ENCODE results near the gene LSM2. TPM values are rescaled to one million over a fixed set of nuclear protein-coding genes. Genes with fewer than 3 reads are reported as not detected.

The LSM2 gene
- total RNA-seq, 1 experiment from 2014 or later = 78.7 TPM

DNA sequence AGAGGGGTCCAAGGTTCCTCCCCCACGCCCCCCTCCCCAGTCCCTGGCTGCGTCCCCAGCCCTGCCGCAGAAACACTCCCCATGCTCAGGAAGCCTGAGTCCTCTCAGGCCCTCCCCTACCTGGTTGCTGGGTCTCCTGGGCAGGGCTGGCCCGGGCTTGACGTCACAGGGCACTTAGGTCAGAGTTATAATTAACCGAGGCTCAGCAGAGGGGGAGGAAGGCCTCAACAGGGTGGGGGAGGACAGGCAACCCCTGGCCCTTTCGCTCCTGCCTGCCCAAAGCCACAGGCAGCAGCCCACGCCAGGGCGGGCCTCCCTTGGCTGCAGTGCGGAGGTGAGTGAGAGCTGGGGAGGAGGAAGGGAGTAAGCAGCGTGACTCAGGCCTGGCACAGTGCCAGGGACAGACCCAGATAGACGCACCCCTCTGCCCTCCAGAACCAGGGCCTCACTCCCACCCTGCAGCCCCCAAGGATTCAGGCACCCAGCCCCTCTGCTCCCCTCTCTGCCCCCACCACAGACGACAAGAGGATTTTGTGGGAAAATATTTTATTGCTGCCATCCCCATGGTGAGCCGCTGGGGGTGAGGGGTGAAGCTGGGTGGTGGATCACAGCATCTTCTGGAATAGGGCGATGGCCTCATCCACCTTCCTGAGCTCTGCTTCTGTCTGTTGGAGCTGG, 29.6 kb downstream of the LSM2 start, which contains the start of gene VWA7:
TSS of gene VWA7 (minus strand) at position 340 of the 678 bp plus-strand sequence. CDS start 549 bp downstream, outside the sequence.
- DNase-seq (ENCODE audit: low read depth) = peak; percentile 65

- no peak for DNase-seq (ENCODE audit: low read depth)
Measured at GRCh38 chr6:31776485-31776988, 30.2 kb downstream of the LSM2 start.

DNA sequence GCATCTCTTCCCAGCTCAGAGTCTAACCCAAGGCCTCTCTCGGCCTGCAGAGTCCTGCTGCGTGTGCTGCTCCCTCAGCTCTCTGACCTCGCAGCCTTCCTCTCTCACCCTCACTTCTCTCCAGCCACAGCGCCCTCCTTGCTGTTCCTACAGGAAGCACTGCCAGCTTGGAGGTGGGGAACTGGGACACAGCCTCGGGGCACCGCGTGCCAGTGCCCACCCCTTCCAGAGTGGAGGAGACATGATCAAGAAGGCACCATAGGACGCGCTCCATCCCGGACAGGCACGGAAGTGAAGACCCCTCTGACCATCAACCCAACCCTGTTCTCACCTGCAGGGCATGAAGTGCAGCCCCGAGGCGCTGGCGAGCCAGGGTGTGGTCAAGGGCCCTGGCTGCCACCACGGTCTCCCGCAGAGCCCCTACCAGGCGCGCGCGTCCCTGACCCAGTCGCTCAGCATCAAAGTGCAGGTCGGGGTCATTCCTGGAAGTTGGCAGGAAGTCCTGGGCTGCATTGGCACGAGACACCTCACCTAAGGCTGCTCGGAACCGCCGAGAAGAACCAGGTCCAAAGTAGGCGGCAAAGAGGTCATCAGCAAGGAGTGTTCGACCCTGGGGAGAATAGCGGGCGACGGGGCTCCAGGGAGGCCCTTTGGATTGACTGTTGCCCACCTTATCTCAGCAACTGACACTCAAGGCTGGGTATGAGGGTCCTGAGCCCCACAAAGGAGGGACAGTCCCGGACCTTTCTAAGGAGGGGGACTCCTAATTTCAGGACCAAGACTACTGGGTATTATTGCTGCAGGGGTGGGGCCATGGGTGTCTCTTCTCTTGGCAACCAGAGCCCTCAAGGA, 30.9 kb downstream of the LSM2 start:
- no peak for DNase-seq (ENCODE audit: low read depth)

GRCh38 chr6:31775184-31775583, 31.6 kb downstream of the LSM2 start:
- no peak for DNase-seq (ENCODE audit: low read depth)

DNA sequence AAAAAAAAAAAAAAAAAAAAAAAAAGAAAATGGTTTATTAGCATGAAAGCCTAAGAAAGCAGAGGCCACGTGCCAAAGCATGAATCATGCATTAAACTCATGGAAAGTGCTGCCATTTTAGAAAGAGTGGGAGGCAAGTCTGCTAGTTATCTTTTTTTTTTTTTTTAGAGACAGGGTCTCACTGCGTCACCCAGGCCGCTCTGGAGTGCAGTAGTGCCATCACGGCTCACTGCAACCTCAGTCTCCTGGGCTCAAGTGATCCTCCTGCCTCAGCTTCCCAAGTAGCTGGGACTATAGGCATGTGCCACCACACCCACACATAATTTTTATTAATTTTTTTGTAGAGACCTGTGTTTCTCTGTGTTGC, 34.8 kb downstream of the LSM2 start:
- peak; percentile 34 for DNase-seq (ENCODE audit: low read depth)

GRCh38 chr6:31770860-31771259, 35.9 kb downstream of the LSM2 start:
- DNase-seq (ENCODE audit: low read depth) = no peak

DNA sequence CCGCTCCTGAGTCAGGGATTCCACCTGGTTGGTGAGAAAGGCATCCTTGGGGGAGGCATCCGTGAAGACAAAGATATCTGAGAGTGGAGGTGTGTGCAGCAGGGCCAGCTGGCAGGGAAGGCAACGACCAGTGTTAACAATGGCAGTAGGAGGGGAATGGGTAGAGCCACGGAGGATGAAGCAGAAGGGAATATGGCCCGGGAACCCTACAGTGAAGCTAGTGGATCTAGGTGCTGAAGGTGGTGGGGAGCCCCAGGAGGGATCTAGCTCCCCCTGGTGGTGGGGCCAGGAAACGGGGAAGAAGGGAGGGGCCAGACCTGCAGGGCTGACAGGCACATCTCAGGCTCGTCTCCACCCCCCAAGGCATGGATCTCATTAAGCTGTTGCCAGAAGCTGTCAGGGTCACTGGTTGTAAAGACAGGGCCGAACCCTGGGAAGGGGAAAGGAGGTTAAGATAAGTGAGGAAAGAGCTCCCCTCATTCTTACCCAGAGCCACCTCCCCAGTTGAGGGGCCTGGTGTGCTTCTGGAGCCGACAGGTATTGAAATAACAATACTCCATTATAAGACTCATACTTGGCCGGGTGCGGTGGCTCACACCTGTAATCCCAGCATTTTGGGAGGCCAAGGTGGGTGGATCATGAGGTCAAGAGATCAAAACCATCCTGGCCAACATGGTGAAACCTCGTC, 36.9 kb downstream of the LSM2 start:
- DNase-seq (ENCODE audit: low read depth) = peak; percentile 43

DNA sequence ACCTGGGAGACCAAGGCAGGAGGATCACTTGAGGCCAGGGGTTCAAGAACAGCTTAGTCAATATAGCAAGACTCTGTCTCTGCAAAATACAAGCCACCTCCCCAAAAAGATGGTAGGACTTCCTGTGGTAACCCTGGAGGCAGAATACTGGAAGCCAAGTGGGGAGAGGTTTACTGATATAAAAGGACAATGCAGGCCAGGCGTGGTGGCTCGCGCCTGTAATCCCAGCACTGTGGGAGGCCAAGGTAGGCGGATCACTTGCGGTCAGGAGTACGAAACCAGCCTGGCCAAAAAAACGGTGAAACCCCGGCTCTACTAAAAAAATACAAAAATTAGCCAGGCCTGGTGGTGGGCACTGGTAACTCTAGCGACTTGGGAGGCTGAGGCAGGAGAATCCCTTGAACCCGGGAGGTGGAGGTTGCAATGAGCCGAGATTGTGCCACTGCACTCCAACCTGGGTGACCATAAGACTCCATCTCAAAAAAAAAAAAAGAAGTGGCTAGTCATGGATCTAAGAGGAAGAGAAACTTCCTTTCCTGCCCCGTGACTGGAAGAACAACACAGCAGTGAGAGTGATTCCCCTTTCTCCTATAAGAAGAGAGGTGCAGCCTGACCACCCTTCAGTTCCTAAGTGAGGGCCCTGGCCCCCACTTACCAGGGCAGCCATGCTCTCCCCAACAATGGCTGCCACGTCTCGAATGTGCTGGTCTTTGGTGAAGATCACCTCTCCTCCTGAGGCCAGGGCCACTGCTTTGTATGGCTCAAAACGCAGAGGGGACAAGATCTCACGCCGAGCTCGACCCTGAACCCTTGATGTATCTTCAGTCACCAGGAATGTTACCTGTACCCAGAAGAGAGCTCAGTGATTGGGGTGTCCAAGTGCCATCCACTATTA, 38.2 kb downstream of the LSM2 start:
- DNase-seq (ENCODE audit: low read depth) = no peak

GRCh38 chr6:31767096-31767645, 39.6 kb downstream of the LSM2 start:
- no peak for DNase-seq (ENCODE audit: low read depth)

GRCh38 chr6:31765910-31766794, 40.6 kb downstream of the LSM2 start:
- DNase-seq (ENCODE audit: low read depth) = no peak

DNA sequence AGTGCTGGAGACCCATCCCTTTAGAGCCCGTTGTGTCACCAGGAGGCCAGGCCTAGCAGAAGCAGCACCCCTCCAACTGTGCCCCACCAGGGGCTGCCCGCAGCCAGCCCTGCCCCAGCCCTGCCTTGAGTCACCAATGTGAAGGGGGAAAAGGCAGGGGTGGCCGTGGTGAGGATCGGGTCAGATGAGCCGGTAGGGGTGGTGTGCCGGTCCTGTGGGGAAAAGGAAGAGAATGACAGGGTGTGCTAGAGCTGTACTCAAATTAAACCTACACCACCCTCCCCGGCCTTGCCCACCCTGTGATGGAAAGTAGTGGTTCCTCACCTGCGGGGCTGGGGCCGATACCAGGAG, 41.2 kb downstream of the LSM2 start:
- no peak for DNase-seq (ENCODE audit: low read depth)

DNA sequence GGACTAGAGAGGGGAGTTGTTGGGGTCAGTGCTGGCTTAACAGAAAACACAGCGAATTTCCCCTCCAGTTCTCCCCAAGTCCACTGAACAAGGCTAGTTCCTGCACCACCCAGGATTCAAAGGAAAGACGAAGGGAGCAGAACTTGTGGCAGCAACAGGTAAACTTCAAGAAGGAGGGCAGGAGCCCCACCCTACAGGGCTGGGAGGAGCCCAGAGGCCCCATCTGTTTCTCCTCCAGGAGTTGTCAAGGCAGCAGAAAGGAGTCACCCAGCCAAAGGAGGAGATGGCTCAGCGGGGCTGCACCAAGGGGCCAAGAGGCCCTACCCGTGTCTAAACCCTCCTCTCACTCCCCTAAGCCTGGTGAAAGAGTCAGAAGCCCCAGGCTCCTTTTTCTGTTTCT, 42.6 kb downstream of the LSM2 start:
- DNase-seq (ENCODE audit: low read depth) = no peak

DNA sequence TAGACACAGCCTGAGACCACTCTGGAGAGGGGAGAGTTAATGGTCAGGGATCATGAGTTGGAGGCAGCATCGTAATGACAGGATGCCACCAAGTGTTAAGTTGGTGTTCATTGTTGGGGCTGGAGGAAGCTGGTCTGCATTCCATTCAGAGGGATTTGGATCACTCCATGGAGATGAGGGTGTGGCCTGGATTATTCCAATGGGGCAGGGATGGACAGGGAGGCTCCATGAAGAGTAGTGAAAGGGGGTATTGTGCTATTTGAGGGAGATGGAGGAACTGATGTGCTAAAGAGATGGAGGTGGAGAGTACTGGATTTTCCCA, 43.2 kb downstream of the LSM2 start:
- DNase-seq (ENCODE audit: low read depth) = peak; percentile 78

- DNase-seq (ENCODE audit: low read depth) = no peak
Measured at GRCh38 chr6:31762878-31763618, 43.7 kb downstream of the LSM2 start.

DNA sequence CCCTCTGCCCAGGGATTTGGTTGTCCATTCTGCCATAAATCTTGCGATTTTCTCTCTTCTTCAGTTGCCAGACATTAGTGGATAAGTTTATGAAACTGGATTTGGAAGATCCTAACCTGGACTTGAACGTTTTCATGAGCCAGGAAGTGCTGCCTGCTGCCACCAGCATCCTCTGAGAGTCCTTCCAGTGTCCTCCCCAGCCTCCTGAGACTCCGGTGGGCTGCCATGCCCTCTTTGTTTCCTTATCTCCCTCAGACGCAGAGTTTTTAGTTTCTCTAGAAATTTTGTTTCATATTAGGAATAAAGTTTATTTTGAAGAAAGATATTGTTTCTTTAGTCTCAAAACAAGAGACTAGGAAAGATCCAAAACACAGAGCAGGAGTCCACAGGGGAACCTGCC, 44.4 kb downstream of the LSM2 start, which contains the start of gene SAPCD1:
TSS of gene SAPCD1 (plus strand) at position 301 of the 400 bp plus-strand sequence. CDS start 399 bp downstream, outside the sequence.
- no peak for DNase-seq (ENCODE audit: low read depth)

GRCh38 chr6:31761343-31761742, 45.4 kb downstream of the LSM2 start:
- no peak for DNase-seq (ENCODE audit: low read depth)

GRCh38 chr6:31760790-31761189, 46.0 kb downstream of the LSM2 start:
- no peak for DNase-seq (ENCODE audit: low read depth)

- no peak for DNase-seq (ENCODE audit: low read depth)
Measured at GRCh38 chr6:31758281-31758680, 48.5 kb downstream of the LSM2 start.

- DNase-seq (ENCODE audit: low read depth) = peak; percentile 83
Measured at GRCh38 chr6:31752739-31753319, 53.9 kb downstream of the LSM2 start.

Data from LHCN-M2 (cell line).